Stimulated activated CD4-positive, alpha-beta T cell treated with anti-CD3 and anti-CD28 coated beads, Interleukin-4, amount 100 ng/mL, for 4 hours (primary cell): Measurements from ENCODE around the gene GALT.
A peak's percentile ranks its signal among the peaks of the same experiment; 100 is the strongest.
"Not testable (repeated sequence)": the region's sequence is repeated elsewhere in the genome, so short reads cannot be mapped to it uniquely, and the experiment has no call there.

Experiments used
- DNase-seq, 2 experiments: peaks; one replicate each; pipeline ENCODE4 v3.0.0-alpha.2; 2020

Gene GALT

GRCh38 chr9:34627716-34628655 lies 18.5 kb upstream of the GALT start:
- DNase-seq: no peak

- DNase-seq: peak; percentile 39 to 55
Observed at GRCh38 chr9:34628656-34629490, 17.6 kb upstream of the GALT start, which contains the start of gene ARID3C. Gene ARID3C, minus strand, starts transcription at chr9:34629066. Its CDS starts 1,052 bp downstream, at chr9:34628014.

DNA sequence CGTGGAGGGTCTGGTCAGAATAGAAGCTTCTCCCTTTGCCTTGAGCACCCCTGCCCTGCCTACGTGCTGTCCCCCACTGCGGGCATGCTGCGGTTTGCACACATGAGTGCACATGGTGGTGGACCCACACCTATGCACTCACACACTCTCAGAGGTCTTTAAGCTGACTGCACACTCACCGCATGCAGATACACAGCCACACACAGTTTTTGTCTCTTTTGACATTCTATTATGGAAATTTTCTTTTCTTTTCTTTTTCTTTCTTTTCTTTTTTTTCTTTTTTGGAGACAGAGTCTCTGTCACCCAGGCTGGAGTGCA lies 17.0 kb upstream of the GALT start:
- DNase-seq: no peak

GRCh38 chr9:34630402-34631154 lies 15.9 kb upstream of the GALT start:
- DNase-seq: no peak

- DNase-seq: no peak
Observed at GRCh38 chr9:34633166-34633565, 13.3 kb upstream of the GALT start.

- DNase-seq: peak; percentile 66 to 71
Observed at GRCh38 chr9:34633851-34634550, 12.5 kb upstream of the GALT start.

- no peak for DNase-seq
Observed at GRCh38 chr9:34634551-34635248, 11.8 kb upstream of the GALT start.

- DNase-seq: no peak
Observed at GRCh38 chr9:34635556-34635955, 10.9 kb upstream of the GALT start.

GRCh38 chr9:34636791-34637355 lies 9.6 kb upstream of the GALT start:
- no peak for DNase-seq

DNA sequence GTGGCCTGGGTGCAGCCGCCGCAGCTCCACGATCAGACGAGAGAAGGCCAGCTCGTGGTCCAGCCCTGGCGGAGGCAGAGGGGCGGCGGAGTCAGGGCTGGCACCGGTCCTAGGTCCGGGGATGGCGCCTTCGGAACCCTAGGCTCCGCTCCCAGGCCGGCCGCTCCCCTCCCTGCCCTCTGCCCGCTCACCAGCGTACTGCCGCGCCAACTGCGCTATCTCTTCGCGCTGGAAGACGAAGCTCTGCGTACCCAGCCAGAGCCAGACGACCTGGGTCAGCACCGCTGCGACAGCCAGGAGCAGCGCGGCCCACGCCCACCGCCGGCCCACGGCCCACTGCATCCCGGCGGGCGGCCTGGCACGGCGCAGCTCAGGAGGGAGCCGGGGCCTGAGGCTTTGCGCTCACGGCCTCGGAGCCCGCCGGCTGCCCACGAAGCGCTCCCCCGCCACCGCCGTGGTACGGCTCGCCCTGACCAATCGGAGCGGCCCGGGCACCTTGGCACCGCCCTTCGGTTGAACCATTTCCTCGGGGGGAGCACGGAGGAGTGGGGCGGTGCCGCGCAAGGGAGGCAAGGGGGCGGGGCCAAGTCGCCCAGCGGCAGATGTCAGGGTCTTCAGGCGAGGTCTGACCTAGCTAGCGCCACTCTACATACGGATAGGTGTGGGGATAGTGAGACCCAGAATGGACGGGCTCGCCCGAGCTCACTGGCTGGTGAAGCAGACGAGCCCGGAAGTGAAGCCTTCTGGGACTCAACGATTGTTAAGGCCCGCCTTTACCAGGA lies 8.9 kb upstream of the GALT start, which contains the start of gene SIGMAR1:
TSS of gene SIGMAR1 (minus strand) at position 432 of the 782 bp plus-strand sequence. CDS start at position 342, 90 bp downstream.
- DNase-seq: peak; percentile 91 to 93

DNA sequence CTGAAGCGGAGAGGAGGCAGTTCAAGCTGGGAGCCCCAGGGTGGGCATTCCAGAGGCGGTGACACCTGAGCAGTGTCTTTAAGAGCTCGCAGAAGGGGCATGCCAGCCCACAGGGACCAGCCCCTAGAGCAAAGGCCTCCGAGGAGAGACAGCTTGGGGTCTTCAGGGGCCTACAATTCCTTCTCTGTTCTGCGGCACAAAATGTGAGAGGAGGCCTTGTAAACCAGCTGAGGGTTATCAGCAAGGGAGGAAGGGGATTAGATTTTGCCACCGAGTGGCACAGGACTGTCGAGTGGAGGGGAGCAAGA lies 8.4 kb upstream of the GALT start:
- no peak for DNase-seq

DNA sequence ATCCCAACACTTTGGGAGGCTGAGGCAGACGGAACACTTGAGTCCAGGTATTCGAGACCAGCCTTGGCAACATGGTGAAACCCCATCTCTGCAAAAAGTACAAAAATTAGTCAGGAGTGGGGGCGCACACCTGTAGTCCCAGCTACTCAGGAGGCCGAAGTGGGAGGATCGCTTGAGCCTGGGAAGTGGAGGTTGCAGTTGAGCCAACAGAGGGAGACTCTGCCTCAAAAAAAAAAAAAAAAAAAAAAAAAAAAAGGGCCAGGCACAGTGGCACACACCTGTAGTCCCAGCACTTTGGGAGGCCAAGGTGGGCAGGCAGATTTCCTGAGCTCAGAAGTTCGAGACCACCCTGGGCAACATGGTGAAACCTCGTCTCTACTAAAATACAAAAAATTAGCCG lies 7.2 kb upstream of the GALT start:
- DNase-seq: not testable (repeated sequence)

GRCh38 chr9:34642679-34643078 lies 3.8 kb upstream of the GALT start:
- DNase-seq: no peak

DNA sequence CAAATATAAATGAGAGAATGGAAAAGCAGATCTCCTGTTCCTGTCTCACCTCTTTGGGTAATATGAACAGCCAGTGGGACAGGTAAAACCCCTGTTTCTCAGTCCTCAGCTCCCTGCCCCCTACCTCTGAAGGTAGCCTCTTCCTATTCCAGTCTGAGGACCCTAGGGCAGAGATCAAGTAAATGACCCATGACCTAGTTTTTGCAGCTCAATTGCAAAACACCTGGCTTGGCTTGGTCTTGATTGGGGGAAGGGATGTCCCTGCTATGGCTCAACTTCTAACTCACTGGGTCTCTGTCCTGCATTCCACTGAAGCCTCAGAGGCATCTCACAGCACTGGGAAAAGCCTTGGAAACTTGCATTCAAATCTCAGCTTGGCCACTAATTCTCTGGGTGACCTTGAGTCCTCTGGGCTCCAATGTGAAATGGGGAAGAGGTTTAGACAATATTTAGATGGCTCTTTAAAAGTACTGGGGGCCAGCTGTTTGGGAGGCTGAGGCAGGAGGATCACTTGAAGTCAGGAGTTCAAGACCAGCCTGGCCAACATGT lies 1.6 kb upstream of the GALT start:
- DNase-seq: no peak

GRCh38 chr9:34647084-34647403 lies 569 bp downstream of the GALT start:
- DNase-seq: no peak

DNA sequence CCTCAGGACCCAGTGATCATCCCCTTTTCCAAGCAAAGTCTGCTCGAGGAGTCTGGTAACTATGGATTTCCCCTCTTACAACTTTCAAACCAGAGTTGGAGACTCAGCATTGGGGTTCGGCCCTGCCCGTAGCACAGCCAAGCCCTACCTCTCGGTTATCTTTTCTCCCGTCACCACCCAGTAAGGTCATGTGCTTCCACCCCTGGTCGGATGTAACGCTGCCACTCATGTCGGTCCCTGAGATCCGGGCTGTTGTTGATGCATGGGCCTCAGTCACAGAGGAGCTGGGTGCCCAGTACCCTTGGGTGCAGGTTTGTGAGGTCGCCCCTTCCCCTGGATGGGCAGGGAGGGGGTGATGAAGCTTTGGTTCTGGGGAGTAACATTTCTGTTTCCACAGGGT lies 1.2 kb downstream of the GALT start:
- no peak for DNase-seq

DNA sequence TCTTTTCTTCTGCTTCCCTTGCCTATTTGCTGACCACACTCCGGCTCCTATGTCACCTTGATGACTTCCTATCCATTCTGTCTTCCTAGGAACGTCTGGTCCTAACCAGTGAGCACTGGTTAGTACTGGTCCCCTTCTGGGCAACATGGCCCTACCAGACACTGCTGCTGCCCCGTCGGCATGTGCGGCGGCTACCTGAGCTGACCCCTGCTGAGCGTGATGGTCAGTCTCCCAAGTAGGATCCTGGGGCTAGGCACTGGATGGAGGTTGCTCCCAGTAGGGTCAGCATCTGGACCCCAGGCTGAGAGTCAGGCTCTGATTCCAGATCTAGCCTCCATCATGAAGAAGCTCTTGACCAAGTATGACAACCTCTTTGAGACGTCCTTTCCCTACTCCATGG lies 2.2 kb downstream of the GALT start:
- no peak for DNase-seq

DNA sequence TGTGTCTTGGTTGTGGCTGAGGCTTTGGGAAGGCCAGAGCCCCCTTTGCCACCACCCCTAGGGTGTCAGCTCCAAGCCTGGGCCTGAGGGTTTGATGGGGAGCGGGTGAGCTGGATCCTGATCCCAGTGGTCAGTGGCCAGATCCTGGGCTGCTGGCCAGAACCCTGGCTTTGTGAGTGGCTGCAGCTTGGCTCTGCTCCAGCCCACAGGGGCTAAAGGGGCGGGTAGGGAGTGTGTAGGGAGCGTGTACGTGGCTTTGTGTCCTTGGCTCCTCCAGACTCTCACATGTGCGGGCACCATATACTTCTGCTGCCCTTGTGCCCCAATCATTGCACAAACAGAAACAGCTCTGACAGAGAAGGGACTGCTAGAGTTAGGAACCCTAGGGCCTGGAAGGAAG lies 4.3 kb downstream of the GALT start:
- DNase-seq: no peak

DNA sequence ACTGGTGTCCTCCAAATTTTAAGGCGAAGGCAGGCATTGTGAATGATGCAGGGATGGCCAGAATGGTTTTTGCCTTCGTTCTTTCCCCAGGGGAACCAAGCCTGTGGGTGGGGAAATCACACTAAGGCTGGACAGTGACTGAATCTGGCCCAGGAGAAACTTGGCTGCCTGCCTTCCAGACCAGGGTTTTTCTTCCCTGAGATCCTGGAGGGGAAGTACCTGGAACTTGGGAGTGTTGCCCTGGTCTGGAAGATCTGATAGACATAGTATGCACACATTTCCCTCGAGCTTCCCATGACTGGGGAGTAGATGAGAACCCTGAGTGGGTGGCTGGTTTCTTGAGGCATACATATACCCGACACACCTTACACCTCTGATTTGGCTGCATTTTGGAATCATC lies 4.8 kb downstream of the GALT start:
- no peak for DNase-seq

GRCh38 chr9:34651876-34652601 lies 5.6 kb downstream of the GALT start, which contains the start of gene IL11RA:
Gene IL11RA, plus strand, starts transcription at chr9:34652185. Its CDS starts 3,033 bp downstream, at chr9:34655218.
- peak; percentile 52 to 67 for DNase-seq
